Loucy (cell line): ENCODE data around the gene SPSB1.

Experiments
- H2AFZ ChIP-seq: fragments of 200-600 bp; sonication (generic); 2 replicates; pipeline ENCODE4 v1.6.0; 2016; ENCODE audit warnings: antibody characterized with exemption, mild to moderate bottlenecking, low read length, moderate library complexity
- H3F3A ChIP-seq: fragments of 200-600 bp; 2 replicates; pipeline ENCODE4 v1.6.0; 2016; ENCODE audit warnings: antibody characterized with exemption, low read depth, mild to moderate bottlenecking
- H3K27me3 ChIP-seq: fragments of 200-600 bp; sonication (generic); 2 replicates; pipeline ENCODE4 v1.6.1; 2014; ENCODE audit warnings: low read length, mild to moderate bottlenecking; ENCODE audit not compliant: insufficient read depth, poor library complexity, severe bottlenecking
- H3K36me3 ChIP-seq: fragments of 200-600 bp; sonication (generic); 2 replicates; pipeline ENCODE4 v1.6.1; 2016; ENCODE audit warnings: low read length; ENCODE audit not compliant: insufficient read depth
- H3K4me1 ChIP-seq: fragments of 200-600 bp; sonication (generic); 2 replicates; pipeline ENCODE4 v1.5.1; 2014; ENCODE audit warnings: low read length, mild to moderate bottlenecking; ENCODE audit not compliant: insufficient read depth, poor library complexity, severe bottlenecking
- H3K4me2 ChIP-seq: fragments of 200-600 bp; sonication (generic); 2 replicates; pipeline ENCODE4 v1.6.0; 2014; ENCODE audit warnings: antibody characterized with exemption, low read length, low read depth, mild to moderate bottlenecking; ENCODE audit not compliant: poor library complexity, severe bottlenecking
- H3K4me3 ChIP-seq: fragments of 200-600 bp; sonication (generic); 2 replicates; pipeline ENCODE4 v1.5.1; 2014; ENCODE audit warnings: low read length, mild to moderate bottlenecking, mixed read lengths; ENCODE audit not compliant: poor library complexity, severe bottlenecking
- H3K79me2 ChIP-seq: fragments of 200-600 bp; sonication (generic); 2 replicates; pipeline ENCODE4 v1.6.1; 2014; ENCODE audit warnings: low read length; ENCODE audit not compliant: insufficient read depth
- H3K9ac ChIP-seq: fragments of 200-600 bp; sonication (generic); 2 replicates; pipeline ENCODE4 v1.6.0; 2014; ENCODE audit warnings: mild to moderate bottlenecking, low read depth, low read length, moderate library complexity; ENCODE audit not compliant: poor library complexity, severe bottlenecking
- H3K9me2 ChIP-seq: fragments of 200-600 bp; sonication (generic); replicated peaks from 2 replicates; pipeline ENCODE4 v1.6.1; 2016; ENCODE audit warnings: low read depth, low read length, mixed read lengths
- H3K9me3 ChIP-seq: fragments of 200-600 bp; sonication (generic); 2 replicates; pipeline ENCODE4 v1.6.1; 2014; ENCODE audit warnings: mild to moderate bottlenecking, antibody characterized with exemption, low read length, low read depth; ENCODE audit not compliant: insufficient read depth
- H4K20me1 ChIP-seq: fragments of 200-600 bp; sonication (generic); 2 replicates; pipeline ENCODE4 v1.6.0; 2014; ENCODE audit warnings: antibody characterized with exemption, low read length, mild to moderate bottlenecking; ENCODE audit not compliant: insufficient read depth, poor library complexity, severe bottlenecking
- EZH2phosphoT487 ChIP-seq: fragments of 200-600 bp; IDR thresholded peaks from 2 replicates; pipeline ENCODE4 v1.6.1; 2018; ENCODE audit warnings: antibody characterized with exemption, mild to moderate bottlenecking, moderate library complexity, borderline replicate concordance
- TF ChIP-seq, protein P1 (sequence below): fragments of 200-600 bp; sonication (generic); conservative IDR thresholded peaks from 2 replicates; pipeline ENCODE4 v1.5.1; 2014; ENCODE audit warnings: mild to moderate bottlenecking, antibody characterized with exemption, low read length

Gene SPSB1

GRCh38 chr1:9311479-9311878 lies 18.8 kb downstream of the SPSB1 start:
- no peak overlapping the region for H3K9ac ChIP-seq
- no peaks in the 10 kb centered on the region for H3K9me2 ChIP-seq
- no peaks in the 10 kb centered on the region for H3K27me3 ChIP-seq
- no peak overlapping the region for H2AFZ ChIP-seq
- peaks cover 17% of the 10 kb centered on the region for H3K4me1 ChIP-seq
- no peaks in the 10 kb centered on the region for H3F3A ChIP-seq
- no peak overlapping the region for H3K4me2 ChIP-seq
- TF ChIP-seq EZH2phosphoT487: no peak
- TF ChIP-seq, protein P1, sequence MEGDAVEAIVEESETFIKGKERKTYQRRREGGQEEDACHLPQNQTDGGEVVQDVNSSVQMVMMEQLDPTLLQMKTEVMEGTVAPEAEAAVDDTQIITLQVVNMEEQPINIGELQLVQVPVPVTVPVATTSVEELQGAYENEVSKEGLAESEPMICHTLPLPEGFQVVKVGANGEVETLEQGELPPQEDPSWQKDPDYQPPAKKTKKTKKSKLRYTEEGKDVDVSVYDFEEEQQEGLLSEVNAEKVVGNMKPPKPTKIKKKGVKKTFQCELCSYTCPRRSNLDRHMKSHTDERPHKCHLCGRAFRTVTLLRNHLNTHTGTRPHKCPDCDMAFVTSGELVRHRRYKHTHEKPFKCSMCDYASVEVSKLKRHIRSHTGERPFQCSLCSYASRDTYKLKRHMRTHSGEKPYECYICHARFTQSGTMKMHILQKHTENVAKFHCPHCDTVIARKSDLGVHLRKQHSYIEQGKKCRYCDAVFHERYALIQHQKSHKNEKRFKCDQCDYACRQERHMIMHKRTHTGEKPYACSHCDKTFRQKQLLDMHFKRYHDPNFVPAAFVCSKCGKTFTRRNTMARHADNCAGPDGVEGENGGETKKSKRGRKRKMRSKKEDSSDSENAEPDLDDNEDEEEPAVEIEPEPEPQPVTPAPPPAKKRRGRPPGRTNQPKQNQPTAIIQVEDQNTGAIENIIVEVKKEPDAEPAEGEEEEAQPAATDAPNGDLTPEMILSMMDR: no peak
- H3K9me3 ChIP-seq: no peaks in the 10 kb centered on the region
- peaks cover 14% of the 10 kb centered on the region; the same call in 1 of the 2 replicates for H3K36me3 ChIP-seq
- peaks cover 80% of the 10 kb centered on the region for H4K20me1 ChIP-seq
- H3K79me2 ChIP-seq: peaks cover 99% of the 10 kb centered on the region
- no peak overlapping the region for H3K4me3 ChIP-seq

DNA sequence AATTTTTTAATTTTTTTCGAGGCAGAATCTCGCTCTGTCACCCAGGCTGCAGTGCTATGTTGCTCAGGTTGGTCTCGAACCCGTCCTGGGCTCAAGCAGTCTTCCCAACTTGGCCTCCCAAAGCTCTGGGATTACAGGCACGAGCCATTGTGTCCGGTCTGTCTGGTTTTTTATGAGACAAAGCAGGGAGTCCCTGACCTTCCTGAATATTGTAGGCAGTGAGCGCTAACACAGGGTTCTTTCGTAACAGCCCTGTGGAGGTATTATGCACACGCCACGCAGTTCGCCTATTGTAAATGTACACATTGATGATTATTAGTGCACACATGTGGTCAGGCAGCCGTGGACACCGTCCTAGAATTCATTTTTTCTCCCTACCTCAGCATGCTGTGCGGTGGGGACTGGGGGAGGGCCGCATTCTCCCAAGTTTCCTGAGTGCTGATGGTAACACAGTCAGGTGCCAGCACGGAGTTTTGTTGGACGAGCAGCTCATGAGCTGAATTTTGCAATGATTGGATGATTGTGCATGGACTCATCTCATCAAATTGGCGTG lies 19.6 kb downstream of the SPSB1 start:
- H3K4me2 ChIP-seq: no peak overlapping the region
- no peak overlapping the region for H2AFZ ChIP-seq
- H3K9me2 ChIP-seq: no peaks in the 10 kb centered on the region
- no peaks in the 10 kb centered on the region for H3K27me3 ChIP-seq
- TF ChIP-seq EZH2phosphoT487: no peak
- TF ChIP-seq, protein P1: no peak
- H3K9ac ChIP-seq: no peak overlapping the region
- peaks cover 20% of the 10 kb centered on the region; the same call in 1 of the 2 replicates for H3K36me3 ChIP-seq
- H3F3A ChIP-seq: no peaks in the 10 kb centered on the region
- H3K79me2 ChIP-seq: peaks cover 99% of the 10 kb centered on the region
- H4K20me1 ChIP-seq: peaks cover 81% of the 10 kb centered on the region
- H3K9me3 ChIP-seq: no peaks in the 10 kb centered on the region
- no peak overlapping the region for H3K4me3 ChIP-seq
- peaks cover 17% of the 10 kb centered on the region for H3K4me1 ChIP-seq

DNA sequence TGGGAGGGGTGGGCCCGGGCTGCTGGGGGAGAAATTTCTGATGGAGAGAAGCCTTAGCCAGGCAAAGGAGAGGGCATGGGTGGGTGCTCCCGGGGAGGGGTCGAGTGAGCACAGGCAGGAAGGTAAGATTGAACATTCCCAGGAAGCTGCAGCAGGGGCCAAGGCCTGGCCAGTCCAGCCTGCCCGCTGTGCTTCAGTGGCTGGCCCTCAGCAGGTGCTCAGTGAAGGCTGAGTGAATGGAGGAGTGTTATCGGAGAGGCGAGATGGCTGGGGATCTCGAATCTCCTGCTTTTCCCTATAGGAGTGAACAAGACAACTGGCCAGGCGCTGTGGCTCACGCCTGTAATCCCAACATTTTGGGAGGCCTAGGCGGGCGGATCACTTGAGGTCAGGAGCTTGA lies 20.9 kb downstream of the SPSB1 start:
- H2AFZ ChIP-seq: no peak overlapping the region
- no peak overlapping the region for H3K9ac ChIP-seq
- no peaks in the 10 kb centered on the region for H3F3A ChIP-seq
- no peaks in the 10 kb centered on the region for H3K9me3 ChIP-seq
- no peak overlapping the region for H3K4me2 ChIP-seq
- H3K4me1 ChIP-seq: peaks cover 10% of the 10 kb centered on the region
- H4K20me1 ChIP-seq: peaks cover 81% of the 10 kb centered on the region
- H3K79me2 ChIP-seq: peaks cover 99% of the 10 kb centered on the region
- H3K36me3 ChIP-seq: peaks cover 24% of the 10 kb centered on the region; the same call in 1 of the 2 replicates
- no peaks in the 10 kb centered on the region for H3K9me2 ChIP-seq
- TF ChIP-seq EZH2phosphoT487: no peak
- TF ChIP-seq, protein P1: no peak
- H3K27me3 ChIP-seq: no peaks in the 10 kb centered on the region
- no peak overlapping the region for H3K4me3 ChIP-seq
